Testis (tissue), 3 donors: Measurements from ENCODE around the gene MYH11. TPM values are rescaled to one million over a fixed set of nuclear protein-coding genes. Genes with fewer than 3 reads are reported as not detected.

Source experiments
- DNase-seq: peaks from one replicate; pipeline ENCODE4 v3.0.0-alpha.2; 2019
- H3K27ac ChIP-seq, 2 donors: fragments of 200-600 bp; sonication (generic); one replicate each; pipeline ENCODE4 v1.5.1; 2019
- H3K27me3 ChIP-seq: fragments of 200-600 bp; sonication (generic); one replicate; pipeline ENCODE4 v1.5.1; 2019
- H3K36me3 ChIP-seq: fragments of 200-600 bp; sonication (generic); one replicate; pipeline ENCODE4 v1.5.1; 2017; ENCODE audit warnings: low read depth; ENCODE audit errors: missing control alignments
- H3K4me1 ChIP-seq: fragments of 200-600 bp; sonication (generic); one replicate; pipeline ENCODE4 v1.5.1; 2019
- H3K4me3 ChIP-seq, 2 donors: fragments of 200-600 bp; sonication (generic); one replicate each; pipeline ENCODE4 v1.5.1; 2017 to 2019
- H3K9me3 ChIP-seq: fragments of 200-600 bp; sonication (generic); one replicate; pipeline ENCODE4 v1.5.1; 2017
- POLR2A ChIP-seq: fragments of 450-650 bp; IDR thresholded peaks from one replicate; pipeline ENCODE4 v1.6.1; 2017; ENCODE audit warnings: antibody characterized with exemption, mild to moderate bottlenecking, moderate library complexity
- WGBS, 2 donors: methylation state at CpG; one replicate each; pipeline ENCODE4 v1.1.5; 2018; 5-methylcytosine and 5-hydroxymethylcytosine counted together
- intact Hi-C: fragments of 100-400 bp; cut with DNase I; formaldehyde crosslinking; loops from one replicate; pipeline ENCODE4 v1.15.1; 2023; ENCODE audit warnings: low total_unique reads
- polyA plus RNA-seq: library from polyadenylated mRNA; stranded (reverse); fragments of 350-450 nt; fragmentation: Illumina TruSeq; extraction: RNeasy Lipid Tissue Mini Kit (QIAGEN cat#74804); gene quantifications from one replicate; pipeline ENCODE4 v1.2.3, GENCODE V29; 2014; ENCODE audit warnings: low read depth, low replicate concordance; ENCODE audit not compliant: insufficient read depth
- total RNA-seq, 2 donors: library from RNA; depleted of rRNA; stranded (reverse); fragments of >200 nt; gene quantifications; one replicate each; pipeline ENCODE4 v1.2.3, GENCODE V29; 2016
- TF ChIP-seq, protein P1 (sequence below), 3 experiments: fragments of 450-650 bp in 2 of 3; fragments of 200-600 bp in 1 of 3; sonication (generic) in 1 of 3; IDR thresholded peaks; one replicate each; pipeline ENCODE4 v1.5.1; 2016 to 2019; ENCODE audit warnings: antibody characterized with exemption in 3 of 3, mild to moderate bottlenecking in 2 of 3, moderate library complexity in 1 of 3

Gene MYH11
- total and polyA plus RNA-seq, 3 donors from 2014 or later = 263 to 276 (median 271) TPM

DNA sequence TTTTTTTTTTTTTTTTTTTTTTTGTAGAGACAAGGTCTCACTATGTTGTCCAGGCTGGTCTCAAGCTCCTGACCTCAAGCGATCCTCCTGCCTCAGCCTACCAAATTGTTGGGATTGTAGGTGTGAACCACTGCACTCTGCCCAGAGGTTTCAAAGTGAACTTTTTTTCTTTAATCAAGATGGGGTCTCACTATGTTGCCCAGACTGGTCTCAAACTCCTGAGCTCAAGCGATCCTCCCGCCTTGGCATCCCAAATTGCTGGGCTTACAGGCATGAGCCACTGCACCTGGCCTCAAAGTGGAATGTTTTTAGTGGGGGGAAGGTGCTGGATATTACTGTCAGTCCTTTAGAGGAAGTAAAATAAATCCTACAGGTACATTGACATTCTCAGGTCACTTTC, 43.5 kb upstream of the MYH11 start:
- intact Hi-C loops = no loop called here
- H3K9me3 ChIP-seq = no peaks in the 10 kb centered on the region
- no peaks in the 10 kb centered on the region for H3K27me3 ChIP-seq
- H3K4me3 ChIP-seq = no peak overlapping the region
- 96 to 100% methylated on average over 3 of the region's 3 CpGs for WGBS, 2 donors
- peaks cover 9% of the 10 kb centered on the region for H3K4me1 ChIP-seq
- DNase-seq = no peak
- no peaks in the 10 kb centered on the region for H3K36me3 ChIP-seq
- H3K27ac ChIP-seq = no peak overlapping the region
- TF ChIP-seq, protein P1, sequence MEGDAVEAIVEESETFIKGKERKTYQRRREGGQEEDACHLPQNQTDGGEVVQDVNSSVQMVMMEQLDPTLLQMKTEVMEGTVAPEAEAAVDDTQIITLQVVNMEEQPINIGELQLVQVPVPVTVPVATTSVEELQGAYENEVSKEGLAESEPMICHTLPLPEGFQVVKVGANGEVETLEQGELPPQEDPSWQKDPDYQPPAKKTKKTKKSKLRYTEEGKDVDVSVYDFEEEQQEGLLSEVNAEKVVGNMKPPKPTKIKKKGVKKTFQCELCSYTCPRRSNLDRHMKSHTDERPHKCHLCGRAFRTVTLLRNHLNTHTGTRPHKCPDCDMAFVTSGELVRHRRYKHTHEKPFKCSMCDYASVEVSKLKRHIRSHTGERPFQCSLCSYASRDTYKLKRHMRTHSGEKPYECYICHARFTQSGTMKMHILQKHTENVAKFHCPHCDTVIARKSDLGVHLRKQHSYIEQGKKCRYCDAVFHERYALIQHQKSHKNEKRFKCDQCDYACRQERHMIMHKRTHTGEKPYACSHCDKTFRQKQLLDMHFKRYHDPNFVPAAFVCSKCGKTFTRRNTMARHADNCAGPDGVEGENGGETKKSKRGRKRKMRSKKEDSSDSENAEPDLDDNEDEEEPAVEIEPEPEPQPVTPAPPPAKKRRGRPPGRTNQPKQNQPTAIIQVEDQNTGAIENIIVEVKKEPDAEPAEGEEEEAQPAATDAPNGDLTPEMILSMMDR (IDR thresholded peaks at IDR 0.05) = no peak
- no peak for TF ChIP-seq POLR2A

DNA sequence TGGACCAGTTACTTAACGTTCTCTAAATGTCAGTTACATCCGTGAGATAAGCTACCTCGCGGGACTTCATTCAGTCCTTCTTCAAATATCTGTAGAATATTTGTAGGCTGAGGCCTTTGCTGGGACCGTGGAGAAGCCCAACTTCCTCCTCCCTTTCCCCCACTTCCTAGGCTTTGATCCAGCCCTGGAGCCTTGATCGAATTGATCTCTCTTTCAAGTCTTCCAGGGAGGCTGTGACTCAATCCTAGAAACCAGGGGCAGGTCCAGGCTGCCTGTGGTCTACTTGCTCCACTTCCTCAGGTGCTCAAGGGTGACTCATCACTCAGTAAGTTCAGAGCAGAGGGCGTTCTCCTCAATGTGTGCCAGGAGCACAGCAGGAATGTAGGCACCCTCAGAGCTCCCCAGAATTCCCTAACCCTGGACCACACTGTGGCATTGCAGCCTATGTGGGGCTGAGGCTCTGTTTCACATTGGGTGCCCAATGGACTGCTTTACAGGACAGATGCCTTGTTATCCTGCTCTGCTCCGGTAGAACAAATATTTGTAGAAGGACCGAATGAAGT, 42.8 kb upstream of the MYH11 start:
- no peaks in the 10 kb centered on the region for H3K9me3 ChIP-seq
- WGBS, 2 donors = 68 to 69% methylated on average over 8 to 9 of the region's 9 CpGs

DNA sequence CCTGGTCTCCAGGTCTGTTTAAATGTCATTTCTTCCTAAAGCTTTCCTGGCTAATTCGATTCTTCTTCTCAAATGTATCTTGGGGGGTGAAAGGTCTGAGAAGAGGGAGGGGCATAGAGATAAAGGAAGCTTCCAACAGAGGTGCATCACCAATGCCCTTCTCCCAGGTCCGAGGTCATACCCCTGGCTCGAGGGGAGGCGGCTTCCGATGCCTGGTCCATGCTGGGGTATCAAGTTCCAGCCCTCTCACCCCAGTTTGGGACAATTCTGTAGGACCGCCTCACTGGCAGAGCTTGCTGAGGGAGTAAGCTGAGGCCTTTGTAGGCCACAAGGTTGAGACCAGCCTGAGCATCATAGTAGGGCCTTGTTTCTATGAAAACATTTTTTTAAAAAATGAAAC, 41.8 kb upstream of the MYH11 start:
- no peaks in the 10 kb centered on the region for H3K9me3 ChIP-seq
- DNase-seq = no peak
- WGBS, 2 donors = 58 to 86% methylated on average over 5 to 6 of the region's 6 CpGs
- intact Hi-C loops = no loop called here
- no peaks in the 10 kb centered on the region for H3K27me3 ChIP-seq
- TF ChIP-seq, protein P1 (IDR thresholded peaks at IDR 0.05) = no peak
- TF ChIP-seq POLR2A = no peak
- no peaks in the 10 kb centered on the region for H3K36me3 ChIP-seq
- H3K4me3 ChIP-seq = no peak overlapping the region
- no peak overlapping the region for H3K27ac ChIP-seq
- H3K4me1 ChIP-seq = peaks cover 9% of the 10 kb centered on the region

More for the DNA sequence above, 42.8 kb upstream of the MYH11 start:
- intact Hi-C loops = no loop called here
- no peak for DNase-seq
- no peak for TF ChIP-seq POLR2A
- Histone ChIP-seq H3K4me3 (no peak overlapping the region), H3K27me3 (no peaks in the 10 kb centered on the region), H3K27ac (no peak overlapping the region), H3K36me3 (no peaks in the 10 kb centered on the region), H3K4me1 (peaks cover 9% of the 10 kb centered on the region)

DNA sequence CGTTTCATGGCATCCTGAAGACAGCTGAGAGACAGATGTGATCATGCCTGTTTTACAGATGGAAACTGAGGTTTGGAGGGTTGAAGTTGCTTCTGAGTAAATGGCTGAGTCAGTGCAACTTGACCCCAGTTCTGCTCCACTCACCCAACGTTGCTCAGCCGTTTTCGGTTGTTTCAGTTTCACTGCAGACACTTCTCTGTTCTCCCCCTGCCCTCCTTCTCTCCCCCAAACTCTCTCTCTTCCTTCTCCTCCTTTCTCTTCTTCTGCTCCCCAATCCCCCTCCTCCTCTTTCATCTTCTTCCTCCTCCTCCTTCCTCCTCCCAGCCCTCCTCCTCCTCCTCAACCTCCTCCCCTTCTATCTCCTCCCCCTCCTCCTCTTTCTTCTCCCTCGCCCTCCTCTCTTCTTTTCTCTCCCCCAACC, 41.0 kb upstream of the MYH11 start:
- H3K27me3 ChIP-seq = no peaks in the 10 kb centered on the region
- H3K4me3 ChIP-seq = no peak overlapping the region
- H3K27ac ChIP-seq = no peak overlapping the region
- no peaks in the 10 kb centered on the region for H3K36me3 ChIP-seq
- no peaks in the 10 kb centered on the region for H3K9me3 ChIP-seq
- intact Hi-C loops = no loop called here
- no peak for TF ChIP-seq POLR2A
- TF ChIP-seq, protein P1 (IDR thresholded peaks at IDR 0.05) = no peak
- WGBS, 2 donors = 55 to 68% methylated on average over 5 of the region's 5 CpGs
- no peak for DNase-seq
- peaks cover 9% of the 10 kb centered on the region for H3K4me1 ChIP-seq

DNA sequence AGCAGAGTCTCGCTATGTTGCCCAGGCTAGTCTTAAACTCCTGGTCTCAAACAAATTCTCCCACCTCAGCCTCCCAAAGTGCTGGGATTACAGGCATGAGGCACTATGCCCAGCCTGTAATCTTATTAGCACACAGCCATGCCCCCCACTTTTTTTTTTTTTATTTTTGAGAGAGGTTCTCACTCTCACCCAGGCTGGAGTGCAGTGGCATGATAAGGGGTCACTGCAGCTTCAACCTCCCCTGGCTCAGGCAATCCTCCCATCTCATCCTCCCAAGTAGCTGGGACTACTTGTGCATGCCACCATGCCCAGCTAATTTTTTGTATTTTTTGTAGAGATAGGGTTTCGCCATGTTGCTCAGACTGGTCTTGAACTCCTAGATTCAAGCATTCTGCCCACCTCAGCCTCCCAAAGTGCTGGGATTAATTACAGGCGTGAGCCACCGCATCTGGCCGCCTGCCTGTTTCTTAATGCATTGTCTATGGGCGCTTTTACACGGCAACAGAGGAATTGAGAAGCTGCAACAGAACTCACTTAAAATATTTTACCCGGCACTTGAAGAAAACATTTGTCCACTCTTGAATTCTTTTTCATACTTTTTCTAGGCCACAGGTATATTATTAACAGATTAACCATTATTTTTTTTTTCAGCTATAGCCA, 40.4 kb upstream of the MYH11 start:
- intact Hi-C loops = no loop called here

More for the DNA sequence above, 40.4 kb upstream of the MYH11 start:
- no peaks in the 10 kb centered on the region for H3K9me3 ChIP-seq
- 88 to 93% methylated on average over 8 of the region's 8 CpGs for WGBS, 2 donors
- no peak for TF ChIP-seq POLR2A
- TF ChIP-seq, protein P1 (IDR thresholded peaks at IDR 0.05) = no peak
- no peaks in the 10 kb centered on the region for H3K36me3 ChIP-seq
- H3K4me1 ChIP-seq = peaks cover 9% of the 10 kb centered on the region
- DNase-seq = no peak
- H3K4me3 ChIP-seq = no peak overlapping the region
- H3K27ac ChIP-seq = no peak overlapping the region
- no peaks in the 10 kb centered on the region for H3K27me3 ChIP-seq
